Osteocyte (in vitro differentiated cells): Measurements from ENCODE around the gene CNEP1R1. TPM values are rescaled to one million over a fixed set of nuclear protein-coding genes. Genes with fewer than 3 reads are reported as not detected.

ENCODE experiments used
- DNase-seq: peaks from one replicate; pipeline ENCODE4 v3.0.0; 2021; ENCODE audit warnings: mixed read lengths; ENCODE audit not compliant: unreplicated experiment; ENCODE audit errors: extremely low spot score
- H3K27ac Mint-ChIP-seq: one replicate; pipeline ENCODE4 v1.8.0; 2021; ENCODE audit warnings: mild to moderate bottlenecking, mixed read lengths; ENCODE audit not compliant: unreplicated experiment
- H3K27me3 Mint-ChIP-seq: one replicate; pipeline ENCODE4 v1.8.0; 2021; ENCODE audit warnings: mixed read lengths; ENCODE audit not compliant: unreplicated experiment
- H3K36me3 Mint-ChIP-seq: one replicate; pipeline ENCODE4 v1.8.0; 2021; ENCODE audit warnings: mixed read lengths; ENCODE audit not compliant: unreplicated experiment
- H3K4me1 Mint-ChIP-seq: one replicate; pipeline ENCODE4 v1.8.0; 2021; ENCODE audit warnings: mixed read lengths; ENCODE audit not compliant: unreplicated experiment
- H3K4me3 Mint-ChIP-seq: one replicate; pipeline ENCODE4 v1.8.0; 2021; ENCODE audit warnings: mild to moderate bottlenecking, moderate library complexity, mixed read lengths; ENCODE audit not compliant: unreplicated experiment
- H3K9me3 Mint-ChIP-seq: one replicate; pipeline ENCODE4 v1.8.0; 2021; ENCODE audit warnings: mixed read lengths; ENCODE audit not compliant: unreplicated experiment
- CTCF ChIP-seq: fragments of 200-600 bp; sonication (generic); IDR thresholded peaks from 2 replicates; pipeline ENCODE4 v1.5.0; 2021; ENCODE audit warnings: antibody characterized with exemption, mild to moderate bottlenecking, moderate library complexity
- total RNA-seq: library from RNA; stranded (reverse); gene quantifications from 2 replicates; pipeline ENCODE4 v1.2.1, GENCODE V29; 2021

Gene CNEP1R1
- total RNA-seq, 1 donor from 2014 or later, result 23.0 TPM

GRCh38 chr16:50081428-50082018 lies 56.5 kb downstream of the CNEP1R1 start:
- Mint-ChIP-seq H3K27ac (no peak overlapping the region), H3K27me3 (no peaks in the 10 kb centered on the region), H3K4me3 (no peak overlapping the region), H3K36me3 (peaks cover 36% of the 10 kb centered on the region), H3K9me3 (no peaks in the 10 kb centered on the region), H3K4me1 (peaks cover 13% of the 10 kb centered on the region)
- no peak for TF ChIP-seq CTCF
- DNase-seq, result no peak

- no peak for TF ChIP-seq CTCF
- Mint-ChIP-seq H3K27me3 (no peaks in the 10 kb centered on the region), H3K36me3 (peaks cover 41% of the 10 kb centered on the region), H3K4me3 (no peak overlapping the region), H3K4me1 (peaks cover 4% of the 10 kb centered on the region), H3K27ac (no peak overlapping the region), H3K9me3 (no peaks in the 10 kb centered on the region)
- DNase-seq, result no peak
Measured at GRCh38 chr16:50083996-50084395, 59.0 kb downstream of the CNEP1R1 start.

DNA sequence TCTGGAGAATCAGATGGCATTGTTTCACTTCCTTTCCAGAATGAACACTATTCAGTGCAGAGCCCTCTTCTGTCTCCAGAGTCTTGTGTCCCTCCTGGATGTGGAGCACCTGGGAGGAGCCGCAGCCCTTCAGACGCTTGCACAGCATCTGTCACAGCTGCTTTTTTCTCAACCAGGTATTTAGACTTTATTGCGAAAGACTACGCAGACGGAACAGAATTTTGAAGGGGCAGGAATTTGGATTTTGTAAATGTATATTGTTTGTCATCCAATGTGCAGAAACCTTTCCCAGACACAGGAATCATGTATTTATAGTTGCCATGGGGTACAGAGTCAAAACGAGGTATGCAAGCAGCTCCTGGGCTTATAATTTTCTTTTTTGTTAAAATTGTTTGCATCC lies 61.2 kb downstream of the CNEP1R1 start:
- no peak for TF ChIP-seq CTCF
- DNase-seq, result no peak
- Mint-ChIP-seq H3K27me3 (no peaks in the 10 kb centered on the region), H3K9me3 (no peaks in the 10 kb centered on the region), H3K27ac (no peak overlapping the region), H3K4me1 (no peaks in the 10 kb centered on the region), H3K4me3 (no peak overlapping the region), H3K36me3 (peaks cover 43% of the 10 kb centered on the region)

Other genes starting within 250 kb of the CNEP1R1 start
- 25.1 and 26.5 TPM in 2 replicates for gene ZNF423, start 169.1 kb upstream of the CNEP1R1 start, total RNA-seq
- gene HEATR3, start 40.7 kb downstream of the CNEP1R1 start, total RNA-seq, result 19.4 and 20.3 TPM in 2 replicates
- gene TENT4B, start 128.1 kb downstream of the CNEP1R1 start, total RNA-seq, result 9.6 and 11.1 TPM in 2 replicates
- 4.6 TPM in 2 replicates for gene ADCY7, start 241.3 kb downstream of the CNEP1R1 start, total RNA-seq